NB4 (cell line): Measurements from ENCODE around the gene SHISAL2A.

Experiments
- DNase-seq: peaks from one replicate; pipeline ENCODE4 v3.0.0; 2010; ENCODE audit warnings: low read depth
- H3K4me3 ChIP-seq: one replicate; pipeline ENCODE4 v1.5.1; 2011; ENCODE audit warnings: mild to moderate bottlenecking, low read depth, low read length, moderate library complexity
- CTCF ChIP-seq: IDR thresholded peaks from one replicate; pipeline ENCODE4 v1.5.1; 2012; ENCODE audit warnings: low read depth, low read length
- MAX ChIP-seq: IDR thresholded peaks from 2 replicates; pipeline ENCODE4 v1.6.1; 2011; ENCODE audit warnings: low read depth, low read length
- MYC ChIP-seq: IDR thresholded peaks from 2 replicates; pipeline ENCODE4 v1.6.1; 2011; ENCODE audit warnings: low read depth, low read length
- POLR2A ChIP-seq: IDR thresholded peaks from 2 replicates; pipeline ENCODE4 v1.6.1; 2011; ENCODE audit warnings: mild to moderate bottlenecking; ENCODE audit not compliant: insufficient read length; ENCODE audit errors: extremely low read depth

The SHISAL2A gene

GRCh38 chr1:52627028-52627427 is 5.9 kb upstream of the SHISAL2A start:
- DNase-seq = peak; percentile 37
- TF ChIP-seq MYC (no peak), POLR2A (no peak), MAX (no peak), CTCF (no peak)
- no peak overlapping the region for H3K4me3 ChIP-seq

GRCh38 chr1:52628614-52629324 is 4.2 kb upstream of the SHISAL2A start:
- TF ChIP-seq MYC (no peak), POLR2A (no peak), MAX (no peak), CTCF (no peak)
- no peak overlapping the region for H3K4me3 ChIP-seq
- DNase-seq = no peak

GRCh38 chr1:52629325-52629643 is 3.7 kb upstream of the SHISAL2A start:
- H3K4me3 ChIP-seq = no peak overlapping the region
- no peak for TF ChIP-seq MYC
- TF ChIP-seq CTCF = no peak
- TF ChIP-seq MAX = no peak
- no peak for TF ChIP-seq POLR2A
- no peak for DNase-seq

- H3K4me3 ChIP-seq = no peak overlapping the region
- no peak for TF ChIP-seq MYC
- no peak for TF ChIP-seq CTCF
- TF ChIP-seq MAX = no peak
- DNase-seq = no peak
Observed at GRCh38 chr1:52629667-52630066, 3.3 kb upstream of the SHISAL2A start.

GRCh38 chr1:52631759-52632331 is 1.1 kb upstream of the SHISAL2A start:
- peak; percentile 74 for DNase-seq
- TF ChIP-seq POLR2A = no peak
- no peak for TF ChIP-seq CTCF
- no peak for TF ChIP-seq MYC
- TF ChIP-seq MAX = no peak
- H3K4me3 ChIP-seq = no peak overlapping the region
